Heart left ventricle (tissue), 16 donors: ENCODE data around the gene EIF2B5. TPM values are rescaled to one million over a fixed set of nuclear protein-coding genes. Genes with fewer than 3 reads are reported as not detected.
A peak's percentile ranks its signal among the peaks of the same experiment; 100 is the strongest.

ENCODE experiments used
- ATAC-seq, 4 donors: fragments of 200-7000 bp; cut with Tn5 transposase; one replicate each; pipeline ENCODE4 v1.9.1; 2020 to 2022; ENCODE audit warnings: moderate library complexity in 4 of 4, mild to moderate bottlenecking in 3 of 4, moderate number of reproducible peaks in 1 of 4
- DNase-seq, 5 donors: peaks; one replicate each; pipeline ENCODE4 v3.0.0-alpha.2; 2020
- H3K27ac ChIP-seq, 12 donors: fragments of 200-600 bp; sonication (generic) in 4 of 12; one replicate each; pipeline versions ENCODE4 v1.5.0 to v1.8.0; 2016 to 2022; ENCODE audit warnings: mild to moderate bottlenecking in 2 of 12
- H3K27me3 ChIP-seq, 9 donors: fragments of 200-600 bp; sonication (generic) in 2 of 9; one replicate each; pipeline versions ENCODE4 v1.5.1 to v1.8.0; 2016 to 2022; ENCODE audit warnings: mild to moderate bottlenecking in 3 of 9
- H3K36me3 ChIP-seq, 9 donors: fragments of 200-600 bp; sonication (generic) in 2 of 9; one replicate each; pipeline versions ENCODE4 v1.5.0 to v1.8.0; 2018 to 2022; ENCODE audit warnings: mild to moderate bottlenecking in 2 of 9
- H3K4me1 ChIP-seq, 12 donors: fragments of 200-600 bp; sonication (generic) in 4 of 12; one replicate each; pipeline versions ENCODE4 v1.5.0 to v1.8.0; 2016 to 2022; ENCODE audit warnings: mild to moderate bottlenecking in 3 of 12
- H3K4me3 ChIP-seq, 12 donors: fragments of 200-600 bp; sonication (generic) in 4 of 12; one replicate each; pipeline versions ENCODE4 v1.5.0 to v1.8.0; 2017 to 2022; ENCODE audit warnings: mild to moderate bottlenecking in 9 of 12, moderate library complexity in 4 of 12
- H3K9me3 ChIP-seq, 12 donors: fragments of 200-600 bp; sonication (generic) in 4 of 12; one replicate each; pipeline versions ENCODE4 v1.5.0 to v1.8.0; 2016 to 2022; ENCODE audit warnings: mild to moderate bottlenecking in 1 of 12
- POLR2A ChIP-seq, 2 donors: fragments of 450-650 bp; IDR thresholded peaks; one replicate each; pipeline ENCODE4 v1.6.1; 2017; ENCODE audit warnings: antibody characterized with exemption in 2 of 2, mild to moderate bottlenecking in 2 of 2, moderate library complexity in 2 of 2
- WGBS, 4 donors: extraction: QIAGEN DNeasy Blood & Tissue Kit in 2 of 4; methylation state at CpG; one replicate each; pipeline versions ENCODE4 v1.1.5 to v1.1.7; 2013 to 2018; 5-methylcytosine and 5-hydroxymethylcytosine counted together
- intact Hi-C, 10 donors: fragments of 100-400 bp; cut with DNase I; formaldehyde crosslinking; loops; one replicate each; pipeline versions ENCODE4 v1.11.1 to v1.14.2; 2022
- polyA plus RNA-seq, 2 donors: library from polyadenylated mRNA; stranded (reverse); fragments of 200-250 nt; gene quantifications; one replicate each; pipeline ENCODE4 v1.2.3, GENCODE V29; 2013
- total RNA-seq, 9 donors: library from RNA; depleted of rRNA in 2 of 9; stranded (reverse); fragments of >200 nt in 2 of 9; fragmentation: NEBNext Ultra II Directional in 3 of 9; extraction: Animal tissue kit (Norgen Biotek cat#: 25700) in 3 of 9; gene quantifications; one replicate each; pipeline versions ENCODE4 v1.1.0 to v1.2.4, GENCODE V29; 2016 to 2023
- TF ChIP-seq, protein P1 (sequence below), 12 donors: fragments of 200-600 bp; sonication (generic) in 4 of 12; IDR thresholded peaks; one replicate each; pipeline versions ENCODE4 v1.5.0 to v1.8.0; 2018 to 2022; ENCODE audit warnings: antibody characterized with exemption in 12 of 12, mild to moderate bottlenecking in 5 of 12
- donor health status: ischemic (EF 13 %, LVEDD 7.1; RV severe dilation, severe dysfunction).
- donor health status: healthy with polysubstance abuse.
- donor health status: DM: no; HTN: yes; CAD: no.
- donor health status: DM: no; HTN: no; CAD: no.
- donor health status: ischemic (EF 25% LVEDD 6.9; RV normal size, moderate dysfunction).
- donor health status: ischemic (EF 25% LVEDD 5.7; RV mildly dilated, moderate dysfunction).
- donor health status: healthy.
- donor health status: DM: yes; HTN: yes; CAD: no.
- donor health status: ischemic (EF 35%, LVEDD 5.7; RV mildly dilated, moderate dysfunction).
- donor health status: nonischemic (EF 11% LVEDD 7.7; RV severe dilation, severe dysfunction).
- donor health status: DM: yes; HTN: yes; CAD: no.
- donor health status: PGD.
- donor health status: ischemic (EF 29% LVEDD 5.4; RV normal size, mild dysfunction).
- donor health status: nonischemic (EF 23%, LVEDD 6.1; RV moderate dilation, normal function).

The EIF2B5 gene
- total and polyA plus RNA-seq, 11 donors = 24.5 to 58.2 (median 30.9) TPM

DNA sequence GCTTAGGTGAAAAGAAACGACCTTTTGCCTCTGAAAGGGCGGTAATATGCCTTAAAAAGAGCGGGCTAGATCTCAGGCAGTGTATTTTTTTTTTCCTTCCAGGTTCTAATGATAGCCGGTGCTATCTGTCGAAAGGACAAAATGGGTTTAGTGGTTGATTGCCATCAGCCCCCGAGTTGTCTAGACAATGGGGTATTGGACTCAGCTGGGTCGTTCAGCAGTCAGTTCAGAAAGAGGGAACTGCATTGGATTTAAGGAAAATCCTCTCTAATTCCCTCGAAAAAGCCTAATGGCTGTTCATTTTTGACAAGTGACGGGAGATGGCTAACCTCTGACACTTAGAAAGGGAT lies 728 bp downstream of the EIF2B5 start:
- Histone ChIP-seq H3K4me3 (peak overlapping the region; percentile 71 to 99 (median 90)), H3K27ac (peak overlapping the region; percentile 76 to 95 (median 91)), H3K36me3 (peaks cover 0 to 39% (median 31%) of the 10 kb centered on the region in 9 donors), H3K9me3 (no peaks in the 10 kb centered on the region), H3K27me3 (no peaks in the 10 kb centered on the region), H3K4me1 (peaks cover 0 to 28% (median 18%) of the 10 kb centered on the region in 12 donors)
- 2 to 5% (median 4%) methylated on average over 9 of the region's 9 CpGs for WGBS, 4 donors
- intact Hi-C loops = loop anchor here (2.0 to 10.0 kb wide), 12 partner anchors 19 to 241 kb away; partner anchors contain the start of genes ABCF3 (in 5 of the 10), ABCC5 (in 3 of the 10), ALG3 (in 3 of the 10) and EEF1AKMT4 (in 3 of the 10)
- no peak for TF ChIP-seq POLR2A (IDR thresholded peaks at IDR 0.05)
- TF ChIP-seq, protein P1, sequence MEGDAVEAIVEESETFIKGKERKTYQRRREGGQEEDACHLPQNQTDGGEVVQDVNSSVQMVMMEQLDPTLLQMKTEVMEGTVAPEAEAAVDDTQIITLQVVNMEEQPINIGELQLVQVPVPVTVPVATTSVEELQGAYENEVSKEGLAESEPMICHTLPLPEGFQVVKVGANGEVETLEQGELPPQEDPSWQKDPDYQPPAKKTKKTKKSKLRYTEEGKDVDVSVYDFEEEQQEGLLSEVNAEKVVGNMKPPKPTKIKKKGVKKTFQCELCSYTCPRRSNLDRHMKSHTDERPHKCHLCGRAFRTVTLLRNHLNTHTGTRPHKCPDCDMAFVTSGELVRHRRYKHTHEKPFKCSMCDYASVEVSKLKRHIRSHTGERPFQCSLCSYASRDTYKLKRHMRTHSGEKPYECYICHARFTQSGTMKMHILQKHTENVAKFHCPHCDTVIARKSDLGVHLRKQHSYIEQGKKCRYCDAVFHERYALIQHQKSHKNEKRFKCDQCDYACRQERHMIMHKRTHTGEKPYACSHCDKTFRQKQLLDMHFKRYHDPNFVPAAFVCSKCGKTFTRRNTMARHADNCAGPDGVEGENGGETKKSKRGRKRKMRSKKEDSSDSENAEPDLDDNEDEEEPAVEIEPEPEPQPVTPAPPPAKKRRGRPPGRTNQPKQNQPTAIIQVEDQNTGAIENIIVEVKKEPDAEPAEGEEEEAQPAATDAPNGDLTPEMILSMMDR (IDR thresholded peaks at IDR 0.05) = no peak
- DNase-seq (no peak), ATAC-seq (no peak)

DNA sequence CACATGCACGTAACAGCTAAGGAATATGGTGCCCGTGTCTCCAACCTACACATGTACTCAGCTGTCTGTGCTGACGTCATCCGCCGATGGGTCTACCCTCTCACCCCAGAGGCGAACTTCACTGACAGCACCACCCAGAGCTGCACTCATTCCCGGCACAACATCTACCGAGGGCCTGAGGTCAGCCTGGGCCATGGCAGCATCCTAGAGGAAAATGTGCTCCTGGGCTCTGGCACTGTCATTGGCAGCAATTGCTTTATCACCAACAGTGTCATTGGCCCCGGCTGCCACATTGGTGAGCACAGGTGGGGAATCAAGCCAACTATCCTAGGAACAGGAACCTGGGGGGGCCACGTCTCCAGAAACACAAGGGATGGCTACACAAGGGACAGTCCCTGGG lies 5.3 kb downstream of the EIF2B5 start:
- no peak for DNase-seq
- intact Hi-C loops = loop anchor here in 5 of 10 donors (5.0 to 10.0 kb wide), 5 partner anchors 42 to 374 kb away; partner anchors contain the start of genes ALG3 (in 2 of the 5) and EEF1AKMT4 (in 2 of the 5)
- H3K4me1 ChIP-seq = peaks cover 0 to 28% (median 20%) of the 10 kb centered on the region in 12 donors
- no peak overlapping the region for H3K4me3 ChIP-seq
- 86 to 90% (median 88%) methylated on average over 10 of the region's 10 CpGs for WGBS, 4 donors
- TF ChIP-seq POLR2A (IDR thresholded peaks at IDR 0.05) = no peak
- TF ChIP-seq, protein P1 (IDR thresholded peaks at IDR 0.05) = no peak
- peaks cover 0 to 84% (median 76%) of the 10 kb centered on the region in 9 donors for H3K36me3 ChIP-seq
- ATAC-seq = no peak
- no peaks in the 10 kb centered on the region for H3K27me3 ChIP-seq
- H3K9me3 ChIP-seq = no peaks in the 10 kb centered on the region
- H3K27ac ChIP-seq = no peak overlapping the region

DNA sequence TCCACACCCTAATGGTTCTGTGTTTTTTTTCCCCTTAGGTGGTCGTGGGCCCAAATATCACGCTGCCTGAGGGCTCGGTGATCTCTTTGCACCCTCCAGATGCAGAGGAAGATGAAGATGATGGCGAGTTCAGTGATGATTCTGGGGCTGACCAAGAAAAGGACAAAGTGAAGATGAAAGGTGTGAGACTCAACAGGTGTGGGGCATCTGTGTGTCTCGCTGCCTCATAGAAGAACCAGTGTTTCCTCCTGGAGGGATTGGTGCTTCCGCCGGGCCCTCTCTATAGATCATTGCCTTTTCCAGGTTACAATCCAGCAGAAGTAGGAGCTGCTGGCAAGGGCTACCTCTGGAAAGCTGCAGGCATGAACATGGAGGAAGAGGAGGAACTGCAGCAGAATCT lies 7.0 kb downstream of the EIF2B5 start:
- Histone ChIP-seq H3K4me3 (no peak overlapping the region), H3K4me1 (peaks cover 0 to 17% (median 7%) of the 10 kb centered on the region in 12 donors), H3K9me3 (no peaks in the 10 kb centered on the region), H3K36me3 (peaks cover 0 to 97% (median 92%) of the 10 kb centered on the region in 9 donors), H3K27me3 (no peaks in the 10 kb centered on the region), H3K27ac (no peak overlapping the region)
- 91 to 95% (median 93%) methylated on average over 7 of the region's 7 CpGs for WGBS, 4 donors
- TF ChIP-seq POLR2A (IDR thresholded peaks at IDR 0.05) = no peak
- ATAC-seq (no peak), DNase-seq (no peak)
- intact Hi-C loops = loop anchor here in 5 of 10 donors (5.0 to 10.0 kb wide), 5 partner anchors 40 to 373 kb away; partner anchors contain the start of genes ALG3 (in 2 of the 5) and EEF1AKMT4 (in 2 of the 5)

DNA sequence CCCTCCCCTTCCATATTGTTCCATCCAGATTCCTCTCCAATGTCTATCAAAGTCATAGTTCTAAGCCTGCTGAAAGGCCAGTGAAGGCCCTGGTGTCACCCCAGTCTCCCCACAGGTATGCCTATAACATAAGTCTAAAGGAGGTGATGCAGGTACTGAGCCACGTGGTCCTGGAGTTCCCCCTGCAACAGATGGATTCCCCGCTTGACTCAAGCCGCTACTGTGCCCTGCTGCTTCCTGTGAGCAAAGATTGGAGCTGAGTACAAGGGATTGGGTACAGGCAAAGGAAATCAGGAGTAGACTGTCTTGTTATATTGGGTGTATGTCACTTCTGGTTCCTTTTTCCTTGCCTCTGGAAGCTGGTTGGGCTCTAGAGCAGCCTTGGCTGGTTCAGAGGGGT lies 8.2 kb downstream of the EIF2B5 start:
- no peak overlapping the region for H3K27ac ChIP-seq
- H3K36me3 ChIP-seq = peaks cover 0 to 86% (median 84%) of the 10 kb centered on the region in 9 donors
- intact Hi-C loops = loop anchor here in 5 of 10 donors (5.0 to 10.0 kb wide), 5 partner anchors 39 to 371 kb away; partner anchors contain the start of genes ALG3 (in 2 of the 5) and EEF1AKMT4 (in 2 of the 5)
- TF ChIP-seq, protein P1 (IDR thresholded peaks at IDR 0.05) = no peak
- TF ChIP-seq POLR2A (IDR thresholded peaks at IDR 0.05) = no peak
- DNase-seq (no peak), ATAC-seq (no peak)
- no peaks in the 10 kb centered on the region for H3K9me3 ChIP-seq
- H3K4me3 ChIP-seq = no peak overlapping the region
- no peaks in the 10 kb centered on the region for H3K27me3 ChIP-seq
- peaks cover 0 to 15% (median 3%) of the 10 kb centered on the region in 12 donors for H3K4me1 ChIP-seq
- WGBS, 4 donors = 89 to 93% (median 92%) methylated on average over 3 of the region's 3 CpGs
